ENCODE data around the gene KCNJ9. TPM values are rescaled to one million over a fixed set of nuclear protein-coding genes. Genes with fewer than 3 reads are reported as not detected.

Gene KCNJ9
- total RNA-seq, 1 experiment from 2014 or later, result 0.09 TPM

- TF ChIP-seq CDX4 (CRISPR knock-in tag; IDR thresholded peaks at IDR 0.05; ENCODE audit: borderline replicate concordance) (no peak), USF2 (CRISPR knock-in tag; IDR thresholded peaks at IDR 0.05) (no peak), E2F4 (CRISPR knock-in tag; IDR thresholded peaks at IDR 0.05; ENCODE audit: borderline replicate concordance, low read depth) (no peak), KAT7 (CRISPR knock-in tag; IDR thresholded peaks at IDR 0.05; ENCODE audit: borderline replicate concordance) (no peak), ATF3 (CRISPR knock-in tag; conservative IDR thresholded peaks at IDR 0.05) (no peak), CREM (CRISPR knock-in tag; IDR thresholded peaks at IDR 0.05) (no peak), AR (CRISPR knock-in tag; IDR thresholded peaks at IDR 0.05) (no peak), FOXJ3 (CRISPR knock-in tag; IDR thresholded peaks at IDR 0.05; ENCODE audit: borderline replicate concordance) (no peak), GRHL2 (CRISPR knock-in tag; IDR thresholded peaks at IDR 0.05; ENCODE audit: insufficient replicate concordance, severe bottlenecking) (no peak), TP53 (CRISPR knock-in tag; IDR thresholded peaks at IDR 0.05) (no peak), ESRRA (CRISPR knock-in tag; IDR thresholded peaks at IDR 0.05; ENCODE audit: borderline replicate concordance) (no peak), ZNF281 (CRISPR knock-in tag; IDR thresholded peaks at IDR 0.05) (no peak), SOX15 (CRISPR knock-in tag; IDR thresholded peaks at IDR 0.05) (no peak), NR3C1 (CRISPR knock-in tag; conservative IDR thresholded peaks at IDR 0.05; ENCODE audit: low read depth) (no peak), GABPB1 (CRISPR knock-in tag; IDR thresholded peaks at IDR 0.05) (no peak)
- peaks cover 9% of the 10 kb centered on the region for H3K4me1 Mint-ChIP-seq
- ATAC-seq, result no peak
- no peak for DNase-seq (ENCODE audit: low spot score)
- peaks cover 84% of the 10 kb centered on the region for H3K27me3 Mint-ChIP-seq (ENCODE audit: low read depth)
- no peaks in the 10 kb centered on the region for H3K9me3 Mint-ChIP-seq
- CTCF ChIA-PET, result interaction anchor here (1.0 to 29.5 kb wide), 8 partner anchors 9 to 211 kb away, joined by 3 to 978 read pairs (median 6); no protein-coding TSS in a partner anchor
- POLR2A ChIA-PET, result interaction anchor here (0.9 kb wide), 1 partner anchor 49 kb away, joined by 3 read pairs; no protein-coding TSS in a partner anchor
- H3K27ac Mint-ChIP-seq, result no peak overlapping the region
- H3K36me3 Mint-ChIP-seq, result no peaks in the 10 kb centered on the region
- H3K4me3 Mint-ChIP-seq, result no peak overlapping the region
Measured at GRCh38 chr1:160080381-160081100, 797 bp upstream of the KCNJ9 start.

- ATAC-seq (no peak), DNase-seq (ENCODE audit: low spot score) (no peak)
- H3K9me3 Mint-ChIP-seq, result no peaks in the 10 kb centered on the region
- no peaks in the 10 kb centered on the region for H3K36me3 Mint-ChIP-seq
- H3K27me3 Mint-ChIP-seq (ENCODE audit: low read depth), result peaks cover 76% of the 10 kb centered on the region
- no peak overlapping the region for H3K27ac Mint-ChIP-seq
- POLR2A ChIA-PET, result no interaction called here
- H3K4me3 Mint-ChIP-seq, result no peak overlapping the region
- CTCF ChIA-PET, result interaction anchor here (0.7 to 29.5 kb wide), 4 partner anchors 9 to 137 kb away, joined by 4 to 978 read pairs (median 11); no protein-coding TSS in a partner anchor
- peaks cover 16% of the 10 kb centered on the region for H3K4me1 Mint-ChIP-seq
- TF ChIP-seq NR3C1 (CRISPR knock-in tag; conservative IDR thresholded peaks at IDR 0.05; ENCODE audit: low read depth) (no peak), NR1H2 (CRISPR knock-in tag; IDR thresholded peaks at IDR 0.05) (no peak), ZNF317 (CRISPR knock-in tag; IDR thresholded peaks at IDR 0.05; ENCODE audit: borderline replicate concordance, low read depth) (no peak), PREB (CRISPR knock-in tag; IDR thresholded peaks at IDR 0.05; ENCODE audit: borderline replicate concordance) (no peak), CTCF (IDR thresholded peaks at IDR 0.05) (no peak), TEAD1 (CRISPR knock-in tag; IDR thresholded peaks at IDR 0.05) (no peak), GRHL2 (CRISPR knock-in tag; IDR thresholded peaks at IDR 0.05; ENCODE audit: insufficient replicate concordance, severe bottlenecking) (no peak)
Measured at GRCh38 chr1:160082487-160082886, 1.1 kb downstream of the KCNJ9 start.
